ENCODE data around the gene ATP11C. TPM values are rescaled to one million over a fixed set of nuclear protein-coding genes. Genes with fewer than 3 reads are reported as not detected.

ATP11C gene
- total and polyA plus RNA-seq, 2 of the 4 experiments (the other 2 are of a cell fraction) = 19.3 to 40.0 TPM

DNA sequence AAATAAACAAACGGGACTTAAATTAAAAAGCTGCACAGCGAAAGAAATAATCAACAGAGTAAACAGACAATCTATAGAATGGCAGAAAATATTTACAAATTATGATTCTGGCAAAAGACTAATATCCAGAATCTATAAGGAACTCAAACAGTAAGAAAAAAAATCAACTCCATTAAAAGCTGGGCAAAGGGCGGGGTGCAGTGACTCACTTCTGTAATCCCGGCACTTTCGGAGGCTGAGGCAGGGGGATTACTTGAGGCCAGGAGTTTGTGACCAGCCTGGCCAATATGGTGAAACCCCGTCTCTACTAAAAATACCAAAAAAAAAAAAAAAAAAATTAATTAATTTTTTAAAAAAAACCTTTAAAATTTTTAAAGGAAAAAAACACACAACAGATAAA lies 109.0 kb downstream of the ATP11C start:
- no peak overlapping the region for H2AFZ ChIP-seq (replicated peaks; ENCODE audit: low read length, poor library complexity)
- in situ Hi-C loops (cut with MboI; ENCODE audit: low sequenced_read_pairs) (no loop called here), intact Hi-C loops (cut with micrococcal nuclease) (no loop called here), dilution Hi-C loops (cut with HindIII; ENCODE audit: low sequenced_read_pairs, unreplicated experiment) (no loop called here)
- H4K8ac ChIP-seq (ENCODE audit: low read depth in 2 of 2, low read length in 2 of 2) = no peak overlapping the region
- no peak overlapping the region for H3K9ac ChIP-seq (ENCODE audit: low read depth, low read length)
- ATAC-seq (ENCODE audit: low read depth) (no peak), DNase-seq (peak; percentile 25)
- H3K56ac ChIP-seq (ENCODE audit: extremely low read depth, insufficient read depth, low read length) = no peak overlapping the region
- H3K79me1 ChIP-seq (ENCODE audit: low read depth in 1 of 2, low read length in 2 of 2) = peaks cover 3 to 9% of the 10 kb centered on the region in 2 experiments; a peak in 3 of 4 replicates
- H3K14ac ChIP-seq (replicated peaks; ENCODE audit: low read depth, low read length) = no peak overlapping the region
- no peak overlapping the region for H3K4me3 ChIP-seq (ENCODE audit: insufficient read depth, low read depth, low read length)
- no peak overlapping the region for H4K5ac ChIP-seq (ENCODE audit: low read depth, low read length)
- H3K4me2 ChIP-seq (ENCODE audit: low read depth, low read length) = no peak overlapping the region
- H2BK120ac ChIP-seq (ENCODE audit: low read depth, low read length) = no peak overlapping the region
- no peak overlapping the region for H3K27ac ChIP-seq (ENCODE audit: insufficient read depth, low read length)
- no peak overlapping the region for H3K18ac ChIP-seq (ENCODE audit: low read depth, low read length)
- H3K4ac ChIP-seq (ENCODE audit: low read depth, low read length) = no peak overlapping the region
- BruUV-seq (replicated peaks) = no TSS peak
- no peaks in the 10 kb centered on the region for H3K36me3 ChIP-seq (ENCODE audit: control insufficient read depth, insufficient read depth, low read length)
- H3K4me1 ChIP-seq (ENCODE audit: control insufficient read depth, insufficient read depth, low read length) = peaks cover 4% of the 10 kb centered on the region; the same call in 1 of the 2 replicates
- no peak for TF ChIP-seq MAFK (IDR thresholded peaks at IDR 0.05; ENCODE audit: low read depth, low read length)
- TF ChIP-seq, protein P1, sequence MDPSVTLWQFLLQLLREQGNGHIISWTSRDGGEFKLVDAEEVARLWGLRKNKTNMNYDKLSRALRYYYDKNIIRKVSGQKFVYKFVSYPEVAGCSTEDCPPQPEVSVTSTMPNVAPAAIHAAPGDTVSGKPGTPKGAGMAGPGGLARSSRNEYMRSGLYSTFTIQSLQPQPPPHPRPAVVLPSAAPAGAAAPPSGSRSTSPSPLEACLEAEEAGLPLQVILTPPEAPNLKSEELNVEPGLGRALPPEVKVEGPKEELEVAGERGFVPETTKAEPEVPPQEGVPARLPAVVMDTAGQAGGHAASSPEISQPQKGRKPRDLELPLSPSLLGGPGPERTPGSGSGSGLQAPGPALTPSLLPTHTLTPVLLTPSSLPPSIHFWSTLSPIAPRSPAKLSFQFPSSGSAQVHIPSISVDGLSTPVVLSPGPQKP (IDR thresholded peaks at IDR 0.05; ENCODE audit: borderline replicate concordance, low read depth, low read length) = no peak
- no peak for TF ChIP-seq MXI1 (IDR thresholded peaks at IDR 0.05; ENCODE audit: borderline replicate concordance, low read depth, low read length)
- TF ChIP-seq CEBPB (IDR thresholded peaks at IDR 0.05; ENCODE audit: low read depth, low read length) = no peak
- TF ChIP-seq FOS (IDR thresholded peaks at IDR 0.05; ENCODE audit: low read depth, low read length) = no peak
- TF ChIP-seq RCOR1 (IDR thresholded peaks at IDR 0.05; ENCODE audit: insufficient replicate concordance, low read length) = no peak
- TF ChIP-seq RFX5 (IDR thresholded peaks at IDR 0.05; ENCODE audit: low read depth, low read length) = no peak
- no peak for TF ChIP-seq RAD21 (IDR thresholded peaks at IDR 0.05; ENCODE audit: low read length)
- no peak for TF ChIP-seq CHD1 (IDR thresholded peaks at IDR 0.05; ENCODE audit: low read depth, low read length)
- ChIA-PET POLR2A (ENCODE audit: unreplicated experiment) (interaction anchor here (0.6 kb wide), 1 partner anchor 110 kb away, joined by 3 read pairs; no protein-coding TSS in a partner anchor), CTCF (no interaction called here)
- no peak overlapping the region for H2AK5ac ChIP-seq (ENCODE audit: low read depth, low read length)
- no peaks in the 10 kb centered on the region for H3K9me1 ChIP-seq (ENCODE audit: insufficient read depth, low read length)
- no peak overlapping the region for H2BK5ac ChIP-seq (ENCODE audit: low read depth, low read length, poor library complexity, severe bottlenecking)
- no peaks in the 10 kb centered on the region for H4K20me1 ChIP-seq (ENCODE audit: insufficient read depth, low read length)
- no peak overlapping the region for H2BK15ac ChIP-seq (ENCODE audit: low read depth, low read length)
- H4K91ac ChIP-seq (ENCODE audit: insufficient read depth, low read depth, low read length) = no peak overlapping the region
- H2BK20ac ChIP-seq (ENCODE audit: low read depth, low read length) = no peak overlapping the region
- no peaks in the 10 kb centered on the region for H3K9me3 ChIP-seq (ENCODE audit: control insufficient read depth, insufficient read depth, low read length)
- H3K27me3 ChIP-seq (ENCODE audit: control insufficient read depth, insufficient read depth, low read length) = no peaks in the 10 kb centered on the region
- H2AK9ac ChIP-seq (replicated peaks; ENCODE audit: low read depth, low read length, poor library complexity) = no peak overlapping the region
- no CpG with 5 or more reads among the region's 6 CpGs for WGBS, 2 experiments (ENCODE audit: extremely low coverage in 2 of 2, insufficient read length in 1 of 2)
- H3K23ac ChIP-seq (ENCODE audit: low read depth, low read length) = no peak overlapping the region
